Gastroesophageal sphincter (tissue), 4 donors: ENCODE measurements around the gene OR51A2. TPM values are rescaled to one million over a fixed set of nuclear protein-coding genes. Genes with fewer than 3 reads are reported as not detected.
"Not testable (repeated sequence)": the region's sequence is repeated elsewhere in the genome, so short reads cannot be mapped to it uniquely, and the experiment has no call there.

Source experiments
- ATAC-seq: fragments of 150-250 bp; one replicate; pipeline ENCODE4 v1.9.1; 2016; ENCODE audit warnings: mild to moderate bottlenecking, moderate library complexity
- H3K27ac ChIP-seq, 4 donors: fragments of 200-600 bp; sonication (generic) in 3 of 4; 1 replicate in 3 of 4; 2 replicates in 1 of 4; pipeline ENCODE4 v1.5.1; 2016 to 2019
- H3K27me3 ChIP-seq: fragments of 200-600 bp; sonication (generic); one replicate; pipeline ENCODE4 v1.5.1; 2019
- H3K36me3 ChIP-seq, 2 donors: fragments of 200-600 bp; sonication (generic); one replicate each; pipeline ENCODE4 v1.5.1; 2019; ENCODE audit warnings: control low read depth in 1 of 2
- H3K4me1 ChIP-seq, 3 donors: fragments of 200-600 bp; sonication (generic); 1 replicate in 2 of 3; 2 replicates in 1 of 3; pipeline ENCODE4 v1.5.1; 2016 to 2019; ENCODE audit warnings: control low read depth in 2 of 3
- H3K4me3 ChIP-seq, 2 donors: fragments of 200-600 bp; sonication (generic); one replicate each; pipeline ENCODE4 v1.5.1; 2019; ENCODE audit warnings: mild to moderate bottlenecking in 1 of 2, moderate library complexity in 1 of 2
- H3K9me3 ChIP-seq, 3 donors: fragments of 200-600 bp; sonication (generic); one replicate each; pipeline ENCODE4 v1.5.1; 2017 to 2019; ENCODE audit warnings: control low read depth in 2 of 3
- CTCF ChIP-seq, 4 experiments: fragments of 200-600 bp in 2 of 4; fragments of 450-650 bp in 2 of 4; sonication (generic) in 1 of 4; IDR thresholded peaks; one replicate each; pipeline ENCODE4 v1.5.1; 2017 to 2019; ENCODE audit warnings: antibody characterized with exemption in 4 of 4, mild to moderate bottlenecking in 2 of 4, moderate library complexity in 2 of 4
- EP300 ChIP-seq: sonication (generic); formaldehyde crosslinking; IDR thresholded peaks from one replicate; pipeline ENCODE4 v1.6.1; 2017; ENCODE audit warnings: antibody characterized with exemption, mild to moderate bottlenecking
- POLR2A ChIP-seq, 2 donors: fragments of 450-650 bp; IDR thresholded peaks; one replicate each; pipeline ENCODE4 v1.6.1; 2017; ENCODE audit warnings: antibody characterized with exemption in 2 of 2, mild to moderate bottlenecking in 2 of 2, moderate library complexity in 1 of 2
- POLR2AphosphoS5 ChIP-seq: sonication (generic); formaldehyde crosslinking; IDR thresholded peaks from one replicate; pipeline ENCODE4 v1.6.1; 2017; ENCODE audit warnings: antibody characterized with exemption
- WGBS, 2 donors: methylation state at CpG; one replicate each; pipeline ENCODE4 v1.1.5; 2018; ENCODE audit warnings: low coverage in 1 of 2; 5-methylcytosine and 5-hydroxymethylcytosine counted together
- total RNA-seq, 4 donors: library from RNA; depleted of rRNA; stranded (reverse); fragments of >200 nt; gene quantifications; one replicate each; pipeline ENCODE4 v1.1.0, GENCODE V29; 2016

OR51A2 gene
- not detected for total RNA-seq

GRCh38 chr11:4955613-4956012, at the start of gene OR51A2:
Gene OR51A2, minus strand, starts transcription at chr11:4955713. Its CDS starts 0 bp downstream, at chr11:4955713.
- 62 to 83% methylated on average over 2 of the region's 2 CpGs for WGBS, 2 donors
- not testable (repeated sequence) for ATAC-seq

GRCh38 chr11:5004424-5005274, 49.1 kb upstream of the OR51A2 start:
- TF ChIP-seq POLR2AphosphoS5 (no peak), CTCF (IDR thresholded peaks at IDR 0.05) (peak in 2 of 4 experiments; percentile 29 to 49)
- Histone ChIP-seq H3K9me3 (no peaks in the 10 kb centered on the region), H3K4me3 (no peak overlapping the region), H3K27ac (no peak overlapping the region), H3K4me1 (no peaks in the 10 kb centered on the region), H3K36me3 (no peaks in the 10 kb centered on the region), H3K27me3 (no peaks in the 10 kb centered on the region)
- 4 to 34% methylated on average over 3 to 6 of the region's 6 CpGs for WGBS, 2 donors
- no peak for ATAC-seq

More at GRCh38 chr11:4955613-4956012, at the start of gene OR51A2:
- H3K9me3 ChIP-seq, H3K4me1 ChIP-seq, H3K36me3 ChIP-seq, H3K4me3 ChIP-seq, H3K27me3 ChIP-seq, H3K27ac ChIP-seq: not testable (repeated sequence)

- Histone ChIP-seq H3K27ac (no peak within 1 kb of the TSS), H3K4me3 (no peak within 1 kb of the TSS), H3K27me3 (no peaks in the 10 kb centered on the region), H3K9me3 (no peaks in the 10 kb centered on the region), H3K36me3 (no peaks in the 10 kb centered on the region), H3K4me1 (no peaks in the 10 kb centered on the region)
- ATAC-seq = no peak
- WGBS, 2 donors = 100% methylated on average over 1 of the region's 2 CpGs
- TF ChIP-seq POLR2A (IDR thresholded peaks at IDR 0.05) (no peak), EP300 (no peak), CTCF (IDR thresholded peaks at IDR 0.05) (no peak), POLR2AphosphoS5 (no peak)
Measured at GRCh38 chr11:4994551-4994950, 39.0 kb upstream of the OR51A2 start, which contains the start of gene OR51L1. Gene OR51L1, plus strand, starts transcription at chr11:4994851. Its CDS starts 4,132 bp downstream, at chr11:4998983.

- Histone ChIP-seq H3K4me3 (no peak overlapping the region), H3K27ac (no peak overlapping the region), H3K9me3 (no peaks in the 10 kb centered on the region), H3K36me3 (no peaks in the 10 kb centered on the region), H3K27me3 (no peaks in the 10 kb centered on the region), H3K4me1 (no peaks in the 10 kb centered on the region)
- no peak for ATAC-seq
- 60 to 100% methylated on average over 1 of the region's 1 CpG for WGBS, 2 donors
- no peak for TF ChIP-seq EP300
- no peak for TF ChIP-seq POLR2AphosphoS5
- no peak for TF ChIP-seq CTCF (IDR thresholded peaks at IDR 0.05)
- TF ChIP-seq POLR2A (IDR thresholded peaks at IDR 0.05) = no peak
Measured at GRCh38 chr11:4991060-4991459, 35.5 kb upstream of the OR51A2 start.

GRCh38 chr11:4983841-4984240, 28.3 kb upstream of the OR51A2 start:
- WGBS, 2 donors = 66 to 91% methylated on average over 2 to 6 of the region's 6 CpGs
- Histone ChIP-seq H3K27me3 (no peaks in the 10 kb centered on the region), H3K4me3 (no peak overlapping the region), H3K27ac (no peak overlapping the region), H3K36me3 (no peaks in the 10 kb centered on the region), H3K4me1 (no peaks in the 10 kb centered on the region), H3K9me3 (no peaks in the 10 kb centered on the region)
- TF ChIP-seq EP300 (no peak), CTCF (IDR thresholded peaks at IDR 0.05) (no peak), POLR2AphosphoS5 (no peak), POLR2A (IDR thresholded peaks at IDR 0.05) (no peak)
- ATAC-seq = no peak
